Measurements from ENCODE around the gene MT1H.

The MT1H gene

DNA sequence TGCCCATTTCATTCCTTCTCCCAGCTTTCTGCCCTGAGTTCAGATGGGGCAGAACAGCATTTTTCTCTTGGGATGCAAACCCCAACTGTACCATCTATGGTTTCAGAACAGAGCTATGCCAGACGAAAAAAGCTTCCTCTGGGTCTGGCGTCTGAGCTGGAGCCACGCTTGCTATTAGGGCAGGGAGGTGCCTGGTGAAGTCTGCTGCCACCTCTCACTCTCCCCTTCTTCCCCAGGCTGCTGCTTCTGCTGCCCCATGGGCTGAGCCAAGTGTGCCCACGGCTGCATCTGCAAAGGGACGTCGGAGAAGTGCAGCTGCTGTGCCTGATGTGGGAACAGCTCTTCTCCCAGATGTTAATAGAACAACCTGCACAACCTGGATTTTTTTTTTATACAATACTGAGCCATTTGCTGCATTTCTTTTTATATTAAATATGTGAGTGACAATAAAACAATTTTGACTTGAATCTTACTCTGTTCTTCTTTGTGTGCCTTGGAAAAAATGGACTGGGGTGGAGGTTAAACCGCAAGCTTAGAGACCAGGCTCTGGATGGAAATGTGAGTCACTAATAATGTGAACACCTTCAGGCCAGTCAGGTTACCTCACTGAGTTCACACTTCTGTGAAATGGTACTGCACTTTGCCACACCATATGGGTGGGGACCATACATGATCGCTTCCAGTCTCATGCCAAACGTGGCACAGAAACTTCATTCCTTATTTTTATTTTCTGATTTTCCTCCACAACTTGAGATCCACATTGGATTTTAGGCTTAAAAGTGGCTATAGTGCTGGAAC is 32.8 kb upstream of the MT1H start:
- DNase-seq: no peak

DNA sequence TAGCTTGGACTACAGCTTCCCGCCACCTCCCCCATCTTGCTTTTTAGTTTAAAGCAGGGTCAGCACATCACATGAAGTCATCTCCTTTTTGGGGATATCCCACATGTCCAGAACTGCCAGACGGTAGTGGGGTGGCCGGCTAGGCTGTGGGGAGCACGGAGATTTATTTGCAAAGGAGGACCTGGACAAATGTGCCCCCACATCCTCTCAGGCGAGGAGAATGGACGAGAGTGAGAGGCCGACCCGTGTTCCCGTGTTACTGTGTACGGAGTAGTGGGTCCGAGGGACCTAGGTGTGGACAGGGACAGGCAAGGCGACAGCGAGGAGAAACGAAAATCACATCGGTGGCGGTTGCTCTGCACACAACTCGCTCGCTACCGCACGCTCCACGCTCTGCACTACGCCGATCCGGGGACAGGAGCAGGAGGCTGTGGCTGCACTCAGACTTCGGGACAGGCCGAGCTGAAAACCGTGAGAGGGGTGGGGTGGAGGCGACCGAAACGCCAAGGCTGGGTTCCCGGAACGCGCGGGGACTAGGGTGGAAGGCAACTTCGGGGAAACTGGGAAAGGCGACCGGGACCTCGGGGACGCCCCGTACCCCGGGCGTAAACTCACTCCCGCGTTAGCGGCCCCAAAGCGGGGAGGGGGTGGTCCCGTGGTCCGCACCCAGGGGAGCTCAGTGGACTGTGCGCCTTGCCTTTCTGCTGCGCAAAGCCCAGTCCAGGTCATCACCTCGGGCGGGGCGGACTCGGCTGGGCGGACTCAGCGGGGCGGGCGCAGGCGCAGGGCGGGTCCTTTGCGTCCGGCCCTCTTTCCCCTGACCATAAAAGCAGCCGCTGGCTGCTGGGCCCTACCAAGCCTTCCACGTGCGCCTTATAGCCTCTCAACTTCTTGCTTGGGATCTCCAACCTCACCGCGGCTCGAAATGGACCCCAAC is 31.5 kb upstream of the MT1H start, which contains the start of gene MT1A:
Gene MT1A (plus strand): TSS at position 853 of the 937 bp plus-strand sequence. CDS start 73 bp downstream, at position 926.
- no peak for DNase-seq

DNA sequence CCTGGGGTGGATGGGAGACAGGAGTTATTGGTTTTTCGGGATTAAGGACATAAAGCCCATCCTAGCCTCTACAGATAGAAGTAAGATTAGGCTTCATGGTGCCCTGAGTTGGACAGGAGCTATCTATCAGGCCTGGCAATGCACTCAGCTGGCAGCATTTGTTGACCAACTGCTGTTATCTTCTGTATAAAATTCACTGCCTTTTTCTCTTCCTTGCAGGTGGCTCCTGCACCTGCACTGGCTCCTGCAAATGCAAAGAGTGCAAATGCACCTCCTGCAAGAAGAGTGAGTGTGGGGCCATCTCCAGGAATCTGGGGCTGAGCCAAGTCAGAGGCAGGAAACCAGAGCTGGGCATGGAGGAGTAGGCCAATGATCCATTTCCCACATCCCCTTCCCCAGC is 30.6 kb upstream of the MT1H start:
- DNase-seq: no peak

DNA sequence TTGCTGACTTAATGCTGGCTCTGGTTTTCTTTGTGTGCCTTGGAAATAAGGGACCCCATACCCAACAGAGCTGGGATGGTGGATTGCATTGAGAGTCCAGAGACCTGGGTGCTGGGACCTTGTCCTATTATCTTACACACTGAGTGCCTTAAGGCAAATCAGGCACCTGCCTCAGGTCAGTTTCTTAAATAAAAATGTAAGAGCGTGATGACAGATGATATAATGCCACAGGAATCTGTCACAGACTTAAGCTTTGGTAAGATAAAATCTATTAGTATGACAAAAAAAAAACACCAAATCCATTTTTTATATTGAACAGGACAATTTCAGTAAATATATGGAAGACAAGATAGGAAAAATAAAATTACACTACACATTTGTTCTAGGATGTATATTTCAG is 29.5 kb upstream of the MT1H start:
- DNase-seq: no peak

DNA sequence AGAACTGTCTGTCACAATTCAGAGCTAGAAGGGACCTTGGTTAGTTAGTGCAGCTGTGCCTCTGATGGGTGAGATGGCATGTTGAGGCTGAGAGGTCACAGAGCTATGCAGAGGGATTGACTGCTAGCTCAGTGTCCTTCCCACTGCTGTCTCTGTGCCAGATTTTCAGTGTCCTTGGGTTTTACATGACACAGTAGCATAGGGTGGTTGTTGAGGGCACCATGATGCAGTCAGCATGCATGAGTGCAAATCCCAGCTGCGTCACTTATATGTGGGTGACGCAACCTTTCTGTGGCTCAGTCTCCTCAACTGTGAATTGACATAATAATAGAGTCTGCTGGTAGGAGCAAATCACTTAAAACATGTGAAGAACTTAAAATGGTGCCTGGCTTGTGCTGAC is 28.4 kb upstream of the MT1H start:
- no peak for DNase-seq

DNA sequence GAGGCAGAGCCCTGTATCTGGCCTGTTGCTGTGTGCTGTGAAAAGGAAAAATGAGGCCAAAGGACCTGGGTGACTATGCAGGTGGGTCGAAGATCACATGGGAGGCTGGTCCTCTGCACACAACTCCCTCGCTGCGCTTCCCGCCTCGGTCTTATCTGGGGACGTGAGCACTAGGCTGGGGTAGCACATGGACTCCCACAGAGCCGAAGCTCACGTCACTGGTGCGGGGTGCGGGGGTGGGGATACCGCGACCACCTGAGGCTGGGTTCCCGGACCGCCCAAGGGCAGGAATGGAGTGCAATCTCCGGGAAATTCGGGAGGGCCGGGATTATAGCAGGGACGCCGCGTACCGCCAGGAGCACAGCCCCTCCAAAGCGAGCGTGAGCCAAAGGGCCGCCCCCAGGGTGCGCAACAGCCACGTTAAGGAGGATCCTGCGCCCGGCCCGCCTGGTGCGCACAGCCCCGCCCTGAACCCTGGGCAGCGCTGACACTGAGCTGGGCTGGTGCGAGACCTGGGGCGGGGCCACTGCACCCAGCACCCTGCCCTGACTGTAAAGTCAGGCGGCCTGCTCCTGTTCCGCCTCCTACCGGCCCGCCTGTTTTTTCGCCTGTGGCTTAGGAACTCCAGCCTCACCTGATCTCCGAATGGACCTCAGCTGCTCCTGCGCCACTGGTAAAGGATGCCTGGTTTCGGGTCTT is 26.4 kb upstream of the MT1H start:
- peak; percentile 68 for DNase-seq

DNA sequence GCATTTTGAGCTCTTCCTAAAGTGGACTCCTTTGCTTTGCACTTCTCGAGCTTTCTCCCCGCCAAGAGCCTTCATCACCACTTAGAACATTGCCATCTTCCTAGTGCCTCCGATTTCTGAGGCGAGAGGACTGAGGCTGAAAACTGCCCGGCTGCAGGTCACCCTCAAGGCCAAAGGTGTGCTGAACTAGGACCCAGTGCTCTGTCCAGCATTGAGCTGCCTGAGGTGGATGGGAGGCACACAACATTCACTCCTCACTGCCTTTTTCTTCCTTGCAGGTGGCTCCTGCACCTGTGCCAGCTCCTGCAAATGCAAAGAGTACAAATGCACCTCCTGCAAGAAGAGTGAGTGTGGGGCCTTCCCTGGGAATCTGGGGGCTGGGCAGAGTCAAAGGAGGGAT is 25.8 kb upstream of the MT1H start:
- DNase-seq: no peak

DNA sequence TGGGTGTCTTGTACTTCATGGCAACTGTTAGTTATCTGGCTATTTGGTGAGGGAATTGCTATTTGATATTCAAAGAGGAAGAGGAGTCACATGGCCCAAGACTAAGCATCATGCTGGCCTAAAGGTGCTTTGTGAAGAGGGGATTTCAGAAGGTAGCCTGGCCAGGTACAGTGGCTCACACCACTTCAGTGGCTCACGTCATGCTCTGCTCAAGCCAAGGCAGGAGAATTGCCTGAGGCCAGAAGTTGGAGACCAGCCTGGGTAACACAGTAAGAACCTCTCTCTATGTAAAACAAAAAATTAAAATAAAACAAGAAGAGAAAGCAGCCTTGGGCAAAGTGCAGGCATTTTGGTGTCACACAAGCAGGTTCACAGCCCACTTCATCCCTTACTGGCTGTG is 24.3 kb upstream of the MT1H start:
- DNase-seq: no peak

DNA sequence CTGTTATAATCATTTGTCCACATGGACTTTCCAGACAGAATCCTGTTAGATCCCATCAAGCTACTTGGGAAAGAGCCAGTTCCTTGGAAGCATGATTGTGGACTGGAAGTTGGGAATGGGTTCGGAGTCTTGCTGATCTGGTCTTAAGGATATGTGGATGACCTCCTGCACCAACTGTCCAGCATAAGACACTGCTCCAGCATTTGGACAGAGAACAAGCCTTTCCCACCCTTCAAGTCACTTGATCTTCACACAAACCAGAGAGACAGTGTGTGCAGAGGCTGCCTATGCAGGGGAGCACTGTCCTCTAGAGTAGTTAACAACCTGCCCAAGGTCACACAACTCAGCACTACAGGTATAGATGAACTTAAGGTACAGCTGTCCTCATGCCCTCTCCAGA is 23.8 kb upstream of the MT1H start:
- DNase-seq: no peak

DNA sequence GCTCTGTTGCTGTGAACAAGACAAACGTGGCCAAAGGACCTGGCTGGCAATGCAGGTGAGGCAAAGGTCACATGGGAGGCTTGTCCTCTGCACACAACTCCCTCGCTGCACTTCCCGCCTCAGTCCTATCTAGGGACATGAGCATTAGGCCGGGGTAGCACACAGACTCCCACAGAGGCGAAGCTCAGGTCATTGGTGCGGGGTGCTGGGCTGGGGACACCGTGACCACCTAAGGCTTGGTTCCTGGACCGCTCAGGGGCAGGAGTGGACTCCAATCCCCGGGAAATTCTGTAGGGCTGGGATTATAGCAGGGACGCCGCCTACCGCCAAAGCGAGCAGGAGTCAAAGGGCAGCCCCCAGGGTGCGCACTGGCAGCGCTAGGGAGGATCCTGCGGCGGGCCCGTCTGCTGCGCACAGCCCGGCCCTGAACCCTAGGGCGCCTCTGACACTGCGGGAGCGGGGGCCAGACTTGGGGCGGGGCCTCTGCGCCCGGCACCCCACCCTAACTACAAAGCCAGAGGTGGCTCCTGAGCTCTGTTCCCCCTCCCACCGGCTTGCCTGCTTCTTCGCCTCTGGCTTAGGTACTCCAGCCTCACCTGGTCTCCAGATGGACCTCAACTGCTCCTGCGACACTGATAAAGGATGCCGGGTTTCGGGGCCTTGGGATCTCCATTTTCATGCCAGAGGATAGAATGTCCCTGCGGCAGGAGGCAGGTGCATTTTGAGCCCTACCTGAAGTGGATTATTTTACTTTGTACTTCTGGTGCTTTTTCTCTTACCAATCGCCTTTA is 21.8 kb upstream of the MT1H start:
- DNase-seq: no peak

DNA sequence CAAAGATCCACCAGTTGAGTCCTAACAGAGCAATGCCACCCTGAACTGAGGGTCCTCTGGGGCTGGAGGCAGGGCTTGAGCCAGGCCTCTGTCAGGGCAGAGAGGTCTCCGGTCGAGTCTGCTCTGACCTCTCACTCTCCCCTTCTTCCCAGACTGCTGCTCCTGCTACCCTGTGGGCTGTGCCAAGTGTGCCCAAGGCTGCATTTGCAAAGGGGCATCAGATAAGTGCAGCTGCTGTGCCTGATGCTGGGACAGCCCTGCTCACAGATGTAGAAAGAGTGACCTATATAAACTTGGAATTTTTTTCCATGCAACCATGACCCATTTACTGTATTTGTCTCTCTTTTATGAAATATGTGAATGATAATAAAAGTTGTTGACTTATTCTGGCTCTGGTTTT is 20.3 kb upstream of the MT1H start:
- no peak for DNase-seq

DNA sequence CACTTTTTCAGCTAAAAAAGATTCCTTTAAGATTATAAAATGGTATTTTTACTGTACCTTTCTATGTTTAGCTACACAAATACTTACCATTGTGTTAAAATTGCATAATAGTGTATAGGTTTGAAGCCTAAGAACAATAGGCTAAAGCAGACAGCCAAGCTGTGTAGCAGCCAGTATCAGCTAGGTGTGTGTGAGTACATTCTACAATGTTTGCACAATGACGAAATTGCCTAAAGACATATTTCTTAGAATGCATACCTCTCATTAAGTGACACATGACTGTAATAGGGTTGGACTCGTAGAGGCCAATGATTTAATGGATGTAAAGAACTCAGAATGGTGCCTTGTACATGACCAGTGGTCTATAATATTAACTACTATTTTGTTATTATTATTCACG is 19.8 kb upstream of the MT1H start:
- DNase-seq: no peak

DNA sequence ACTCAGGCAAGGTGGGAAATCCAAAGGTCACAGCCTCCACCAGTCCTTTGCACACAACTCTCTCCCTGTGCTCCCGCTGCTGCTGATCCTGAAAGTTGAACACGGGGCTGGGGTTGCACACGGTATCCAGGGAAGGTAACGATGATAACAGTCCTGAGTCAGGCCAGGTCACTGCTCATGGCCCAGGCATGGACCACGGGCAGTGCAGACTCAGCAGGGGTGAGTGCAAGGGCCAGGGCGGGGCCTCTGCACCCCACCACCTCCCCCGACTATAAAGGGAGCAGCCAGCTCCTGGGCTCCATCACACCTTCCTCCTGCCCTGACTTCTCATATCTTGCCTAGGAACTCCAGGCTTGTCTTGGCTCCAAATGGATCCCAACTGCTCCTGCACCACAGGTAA is 18.0 kb upstream of the MT1H start, which contains the start of gene MT1B:
Gene MT1B (plus strand): TSS at position 301 of the 400 bp plus-strand sequence. CDS start 68 bp downstream, at position 369.
- DNase-seq: no peak

DNA sequence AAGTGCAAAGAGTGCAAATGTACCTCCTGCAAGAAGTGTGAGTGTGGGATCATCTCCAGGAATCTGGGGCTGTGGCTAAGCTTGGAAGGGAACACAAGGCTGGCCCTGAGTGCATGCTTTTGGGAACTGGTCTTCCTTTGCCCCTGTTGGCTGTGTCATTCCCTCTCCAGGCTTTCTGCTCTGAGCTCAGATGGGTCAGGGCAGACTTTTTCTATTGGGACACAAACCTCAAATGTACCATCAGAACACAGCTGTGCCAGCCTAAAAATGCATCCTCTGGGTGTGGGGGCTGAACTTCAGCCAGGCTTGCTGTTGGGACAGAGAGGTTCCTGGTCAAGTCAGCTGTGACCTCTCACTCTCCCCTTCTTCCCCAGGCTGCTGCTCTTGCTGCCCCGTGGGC is 17.0 kb upstream of the MT1H start:
- DNase-seq: no peak

DNA sequence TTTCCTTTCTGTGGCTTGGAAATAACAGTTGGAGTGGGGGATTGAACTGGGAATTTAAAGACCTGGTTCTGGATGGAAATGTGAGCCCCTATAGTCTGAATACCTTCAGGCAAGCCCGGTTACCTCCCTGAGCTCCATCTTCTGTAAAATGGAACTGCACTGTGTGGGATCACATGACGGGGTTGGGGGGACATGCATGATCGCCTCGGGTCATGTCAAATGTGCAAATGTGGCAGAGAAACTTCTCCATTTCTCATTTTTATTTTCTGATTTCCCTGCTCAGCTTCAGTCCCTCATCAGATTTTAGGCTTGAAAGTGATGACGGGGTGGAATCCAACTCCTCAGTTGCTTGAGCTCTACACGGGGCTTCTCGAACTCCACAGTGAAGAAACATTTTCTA is 16.4 kb upstream of the MT1H start:
- no peak for DNase-seq

DNA sequence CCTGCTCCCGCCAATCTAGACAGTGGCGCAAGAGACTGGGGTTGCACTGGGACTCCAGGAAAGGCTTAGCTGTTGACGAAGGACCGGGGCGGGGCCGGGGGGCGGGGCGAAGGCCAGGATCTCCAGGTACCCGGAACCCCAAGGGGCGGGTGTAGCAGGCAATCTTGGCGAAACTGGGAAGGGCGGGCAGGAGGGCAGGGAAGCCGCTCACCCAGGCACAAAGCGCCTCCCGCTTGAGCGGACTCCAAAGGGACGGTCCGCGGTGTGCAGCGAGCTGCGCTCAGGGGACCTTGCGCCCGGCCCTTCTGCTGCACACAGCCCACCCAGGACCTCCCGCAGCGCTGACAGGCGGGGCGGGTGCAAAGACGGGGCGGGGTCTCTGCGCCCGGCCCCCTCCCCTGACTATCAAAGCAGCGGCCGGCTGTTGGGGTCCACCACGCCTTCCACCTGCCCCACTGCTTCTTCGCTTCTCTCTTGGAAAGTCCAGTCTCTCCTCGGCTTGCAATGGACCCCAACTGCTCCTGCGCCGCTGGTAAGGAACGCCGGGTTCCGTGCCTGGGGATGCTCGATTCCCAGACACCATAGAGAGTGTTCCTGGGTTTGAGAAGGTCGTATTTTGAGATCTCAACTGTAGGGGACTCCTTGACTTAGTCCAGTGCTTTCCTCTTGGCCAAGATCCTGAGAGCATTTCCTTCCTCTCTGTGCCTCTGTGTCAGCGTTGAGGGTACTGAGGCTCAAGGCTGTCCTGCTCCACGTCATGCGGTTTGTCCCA is 11.9 kb upstream of the MT1H start, which contains the start of gene MT1F:
Gene MT1F (plus strand): TSS at position 405 of the 772 bp plus-strand sequence. CDS start 100 bp downstream, at position 505.
- DNase-seq: peak; percentile 55 to 63

DNA sequence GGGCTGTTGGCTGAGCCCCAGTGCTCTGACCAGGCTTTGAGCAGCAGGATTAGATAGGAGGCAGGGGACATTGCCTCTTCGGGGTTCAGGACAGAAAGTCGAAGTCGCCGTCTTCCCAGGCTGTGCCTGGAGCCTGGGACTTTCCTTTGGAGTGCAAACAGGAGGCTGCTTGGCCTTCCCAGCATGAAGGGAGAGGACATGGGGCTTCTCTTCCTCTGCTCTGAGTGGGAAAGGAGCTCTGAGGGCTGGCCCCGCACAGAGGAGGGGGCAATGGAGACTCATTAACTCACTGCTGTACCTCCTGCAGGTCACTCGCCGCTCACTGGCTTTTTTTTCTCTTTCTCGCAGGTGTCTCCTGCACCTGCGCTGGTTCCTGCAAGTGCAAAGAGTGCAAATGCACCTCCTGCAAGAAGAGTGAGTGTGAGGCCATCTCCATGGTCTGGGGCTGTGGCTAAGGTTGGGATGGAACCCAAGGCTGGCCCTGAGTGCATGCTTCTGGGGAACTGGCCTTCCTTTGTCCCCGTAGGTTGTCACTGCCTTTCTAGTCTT is 11.2 kb upstream of the MT1H start:
- no peak for DNase-seq

DNA sequence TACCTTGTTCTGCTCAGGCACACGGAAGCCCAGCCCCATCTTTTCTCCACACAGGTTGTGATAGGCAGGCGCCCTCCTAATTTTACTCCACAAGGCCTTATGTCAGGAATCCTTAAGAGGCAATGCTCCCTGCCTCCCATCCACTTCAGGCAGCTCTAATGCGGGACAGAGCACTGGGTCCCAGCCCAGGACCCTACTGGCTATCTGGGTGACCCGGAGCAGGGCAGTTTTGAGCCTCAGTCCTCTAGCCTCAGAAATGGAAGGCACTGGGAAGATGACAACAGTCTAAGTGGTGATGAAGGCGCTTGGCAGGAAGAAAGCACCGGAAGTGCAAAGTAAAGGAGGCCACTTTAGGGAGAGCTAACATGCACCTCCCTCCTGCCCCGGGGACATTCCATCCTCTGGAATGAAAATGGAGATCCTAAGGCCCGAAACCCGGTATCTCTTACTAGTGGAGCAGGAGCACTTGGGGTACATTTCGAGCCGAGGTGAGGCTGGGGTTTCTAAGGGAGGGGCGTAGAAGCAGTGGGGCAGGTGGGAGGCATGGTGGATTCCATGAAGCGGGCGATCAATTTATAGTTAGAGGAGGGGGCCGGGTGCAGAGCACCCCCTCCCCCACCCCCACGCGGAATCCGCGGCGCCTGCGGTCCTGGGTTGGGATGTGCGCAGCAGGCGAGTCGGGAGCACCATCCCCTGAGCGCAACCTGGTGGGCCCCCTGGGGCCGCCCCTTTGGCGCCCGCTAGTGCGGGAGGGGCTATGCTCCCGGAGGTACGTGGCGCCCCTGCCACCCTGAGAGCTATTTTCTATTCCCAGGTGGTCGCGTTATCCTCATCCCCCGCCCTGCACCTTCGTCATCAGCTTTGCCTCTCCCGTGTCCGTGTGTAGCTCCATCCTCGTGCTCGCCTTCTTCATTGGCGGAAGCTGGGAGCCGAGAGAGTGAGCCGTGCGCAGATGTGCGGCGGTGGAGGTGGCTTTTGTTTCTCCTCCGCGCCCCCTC is 7.0 kb upstream of the MT1H start:
- no peak for DNase-seq

DNA sequence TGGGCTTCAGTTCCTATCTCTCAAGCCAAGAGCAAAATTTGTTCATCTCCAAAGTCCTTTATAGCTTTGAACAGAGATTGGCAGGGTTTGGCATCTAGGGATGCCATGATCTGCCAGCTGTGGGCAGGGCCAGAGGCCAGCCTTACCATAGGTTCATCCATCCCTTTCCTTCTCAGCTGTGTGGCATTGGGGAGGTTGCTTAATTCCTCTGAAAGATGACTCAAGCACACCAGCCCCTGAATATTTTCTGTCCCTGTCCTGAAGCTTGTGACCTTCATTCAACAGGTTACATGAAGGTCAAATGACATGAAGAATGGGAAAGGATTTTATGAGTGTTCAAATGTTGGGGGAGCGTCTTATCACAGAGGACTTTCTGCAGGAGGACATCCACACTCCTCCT is 5.1 kb upstream of the MT1H start:
- no peak for DNase-seq
